Stimulated activated CD8-positive, alpha-beta memory T cell treated with anti-CD3 and anti-CD28 coated beads, Interleukin-12 subunit alpha, Interleukin-12 subunit beta, amount 100 ng/mL, for 4 hours (primary cell): ENCODE results near the gene CTCFL.

Experiments
- DNase-seq: peaks from one replicate; pipeline ENCODE4 v3.0.0-alpha.2; 2020; ENCODE audit warnings: low read depth

The CTCFL gene, protein sequence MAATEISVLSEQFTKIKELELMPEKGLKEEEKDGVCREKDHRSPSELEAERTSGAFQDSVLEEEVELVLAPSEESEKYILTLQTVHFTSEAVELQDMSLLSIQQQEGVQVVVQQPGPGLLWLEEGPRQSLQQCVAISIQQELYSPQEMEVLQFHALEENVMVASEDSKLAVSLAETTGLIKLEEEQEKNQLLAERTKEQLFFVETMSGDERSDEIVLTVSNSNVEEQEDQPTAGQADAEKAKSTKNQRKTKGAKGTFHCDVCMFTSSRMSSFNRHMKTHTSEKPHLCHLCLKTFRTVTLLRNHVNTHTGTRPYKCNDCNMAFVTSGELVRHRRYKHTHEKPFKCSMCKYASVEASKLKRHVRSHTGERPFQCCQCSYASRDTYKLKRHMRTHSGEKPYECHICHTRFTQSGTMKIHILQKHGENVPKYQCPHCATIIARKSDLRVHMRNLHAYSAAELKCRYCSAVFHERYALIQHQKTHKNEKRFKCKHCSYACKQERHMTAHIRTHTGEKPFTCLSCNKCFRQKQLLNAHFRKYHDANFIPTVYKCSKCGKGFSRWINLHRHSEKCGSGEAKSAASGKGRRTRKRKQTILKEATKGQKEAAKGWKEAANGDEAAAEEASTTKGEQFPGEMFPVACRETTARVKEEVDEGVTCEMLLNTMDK

DNA sequence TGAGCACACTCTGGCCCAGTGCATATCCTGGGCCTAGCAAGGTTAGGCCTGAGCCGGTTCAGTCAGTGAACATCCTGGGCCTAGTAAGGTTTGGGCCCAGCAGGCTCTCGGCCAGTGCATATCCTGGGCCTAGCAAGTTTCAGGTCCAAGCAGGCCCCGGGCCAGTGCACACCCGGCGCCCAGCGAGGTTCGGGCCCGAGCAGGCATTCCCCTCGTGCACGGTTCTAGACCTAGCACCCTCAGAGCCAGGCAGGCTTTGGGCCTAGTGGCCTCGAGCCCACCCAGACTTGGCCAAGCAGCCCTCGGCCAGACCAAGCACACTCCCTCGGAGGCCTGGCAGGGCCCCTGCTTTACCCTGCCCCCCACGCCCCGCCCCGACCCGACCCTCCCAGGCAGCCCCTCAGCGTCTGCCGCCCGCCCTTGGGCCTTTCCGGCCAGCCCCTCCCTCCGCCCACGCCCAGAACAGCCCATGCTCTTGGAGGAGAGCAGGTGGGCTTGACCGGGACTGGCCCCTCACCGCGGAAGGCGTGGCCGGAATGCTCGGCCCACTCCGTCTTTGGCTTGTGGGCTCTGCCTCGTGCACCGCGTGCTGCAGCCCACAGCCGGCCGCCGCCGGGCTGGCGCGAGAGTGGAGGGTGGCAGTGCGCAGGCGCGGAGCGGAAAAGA is at the start of gene CTCFL:
TSS of gene CTCFL (minus strand) at position 630 of the 666 bp plus-strand sequence. CDS start 935 bp downstream, outside the sequence.
- DNase-seq, result no peak

DNA sequence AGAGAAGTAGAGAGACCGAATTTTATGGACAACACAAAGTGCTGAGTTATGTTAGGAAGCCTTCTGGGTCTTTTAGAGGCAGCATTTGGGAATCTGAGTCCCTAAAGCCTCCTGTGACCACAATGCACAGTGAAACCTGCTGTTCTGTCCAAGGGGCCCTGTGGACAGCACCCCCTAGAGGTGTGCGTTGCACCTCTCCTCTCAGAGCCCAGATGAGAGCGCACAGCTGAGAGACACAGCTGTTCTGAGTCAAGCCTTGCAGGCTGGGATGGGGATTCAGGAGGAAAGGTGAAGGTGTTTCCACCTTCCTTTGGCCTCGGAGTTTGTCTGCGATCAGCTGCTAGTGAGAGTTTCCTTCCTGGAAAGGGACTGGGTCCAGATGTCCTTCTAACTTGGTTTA is 49.0 kb upstream of the CTCFL start:
- no peak for DNase-seq

DNA sequence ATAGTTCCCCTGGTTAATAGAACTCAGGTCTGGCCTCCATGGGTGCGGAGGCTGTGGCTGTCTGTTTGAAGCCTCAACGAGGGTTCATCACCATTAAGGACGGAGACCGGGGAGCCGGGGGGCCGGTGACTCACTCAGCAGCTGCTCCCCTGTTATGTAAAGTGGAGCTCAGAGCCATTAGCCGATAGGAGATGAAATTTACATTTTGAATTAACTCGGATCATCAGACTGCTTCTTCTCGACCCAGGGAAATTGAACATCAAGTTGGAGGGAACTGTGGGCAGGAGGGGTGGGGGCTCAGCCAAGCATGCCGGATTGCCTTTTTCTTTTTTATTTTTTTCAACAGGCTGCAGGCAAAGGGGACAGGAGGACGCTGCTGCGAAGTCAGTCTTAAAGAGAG is 48.3 kb upstream of the CTCFL start:
- DNase-seq, result no peak

DNA sequence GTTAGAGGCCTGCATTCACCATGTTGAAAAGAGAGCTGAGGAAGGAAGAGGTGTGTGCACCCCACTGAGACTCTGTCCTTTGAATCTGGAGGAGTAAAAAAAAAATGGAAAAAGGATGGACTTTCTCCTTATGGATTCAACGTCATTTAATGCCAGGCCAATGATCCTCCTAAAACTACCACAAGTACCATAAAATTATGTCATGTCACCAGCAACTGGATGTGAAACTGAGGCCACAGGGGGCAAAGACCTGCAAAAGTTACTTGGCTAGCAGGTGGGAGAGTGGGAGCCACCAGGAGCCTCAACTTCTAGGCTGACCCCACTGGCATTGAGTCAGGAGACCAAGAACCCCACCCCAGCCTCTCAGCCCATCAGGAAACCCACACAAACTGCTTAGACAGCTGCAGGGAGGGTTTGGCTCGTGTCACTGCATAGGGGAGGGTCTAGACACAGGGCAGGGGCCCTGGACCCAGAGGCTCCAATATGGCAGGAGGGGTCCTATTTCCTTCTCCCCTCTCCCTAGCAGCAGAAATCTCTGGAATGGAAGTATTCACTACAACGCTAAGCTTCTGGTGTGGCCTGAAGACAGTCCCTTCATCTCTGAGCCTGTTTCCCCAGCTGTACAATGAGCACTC is 47.0 kb upstream of the CTCFL start:
- no peak for DNase-seq

DNA sequence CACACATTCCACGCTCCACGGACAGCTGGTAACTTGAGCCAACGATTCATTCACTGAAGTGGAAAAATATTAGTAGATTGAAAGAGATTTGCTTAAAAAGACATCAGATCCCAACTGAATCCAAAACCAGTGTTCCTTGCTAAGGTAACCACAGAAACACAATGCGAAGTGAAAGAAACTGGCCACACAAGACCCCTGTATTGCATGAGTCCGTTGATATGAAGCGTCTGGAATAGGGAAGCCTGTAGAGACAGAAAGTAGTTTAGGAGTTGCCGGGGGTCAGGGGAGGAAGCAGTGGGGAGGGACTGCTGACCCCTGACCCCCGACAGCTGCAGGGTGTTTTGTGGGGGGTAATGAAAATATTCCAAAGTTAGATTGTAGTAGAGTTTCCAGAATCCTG is 46.0 kb upstream of the CTCFL start:
- no peak for DNase-seq

DNA sequence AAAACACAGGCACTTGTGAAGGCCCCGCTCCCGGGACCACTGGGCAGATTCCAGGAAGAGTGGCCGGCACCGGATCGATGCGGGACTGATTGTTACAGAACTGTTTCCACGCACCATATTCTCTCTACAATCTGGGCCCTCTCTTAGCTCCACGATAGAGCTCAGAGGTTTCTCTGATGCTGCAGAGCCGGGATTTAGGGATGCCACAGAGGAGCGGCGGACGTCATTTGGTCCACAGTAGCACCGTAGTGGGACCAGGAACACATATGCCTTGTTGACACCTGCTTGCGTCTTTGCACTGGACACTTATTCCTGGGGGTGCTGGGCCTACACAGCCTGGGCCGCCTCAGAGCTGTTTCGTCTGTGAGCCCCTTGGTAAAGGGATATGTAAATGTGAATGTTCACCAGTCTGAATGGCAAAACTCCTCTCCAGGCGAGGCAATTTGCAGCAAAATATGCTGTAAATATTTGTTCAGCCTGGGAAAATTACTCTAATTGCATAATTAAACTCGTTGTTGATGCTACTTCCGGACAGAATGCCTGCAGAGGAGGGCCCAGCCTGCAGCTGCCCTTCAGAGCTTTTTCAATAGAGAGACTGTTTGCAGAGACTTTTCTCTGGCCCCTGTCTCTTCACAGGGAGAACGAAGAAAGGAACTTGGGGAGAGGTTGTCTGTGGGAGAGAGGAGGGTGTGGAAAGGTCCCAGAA is 45.4 kb upstream of the CTCFL start:
- no peak for DNase-seq

DNA sequence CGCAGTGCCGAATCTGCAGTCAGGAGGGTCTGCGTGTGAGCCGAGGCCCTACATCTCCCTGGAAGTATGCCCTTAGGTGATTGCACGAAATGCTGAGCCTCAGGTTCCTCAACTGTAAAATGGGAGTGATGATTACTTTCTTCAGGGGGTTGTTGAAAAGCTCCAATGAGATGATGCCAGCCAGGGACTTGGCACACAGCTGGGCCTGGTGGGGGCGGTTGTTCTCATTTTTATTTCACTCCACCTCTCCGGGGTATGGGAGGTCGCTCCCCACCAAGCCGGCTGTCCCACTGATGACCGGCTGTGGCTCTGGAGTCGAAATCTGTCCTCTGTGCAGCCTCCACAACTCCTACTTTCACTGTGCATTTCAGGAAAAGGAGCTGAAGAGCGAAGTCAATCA is 44.0 kb upstream of the CTCFL start:
- no peak for DNase-seq

DNA sequence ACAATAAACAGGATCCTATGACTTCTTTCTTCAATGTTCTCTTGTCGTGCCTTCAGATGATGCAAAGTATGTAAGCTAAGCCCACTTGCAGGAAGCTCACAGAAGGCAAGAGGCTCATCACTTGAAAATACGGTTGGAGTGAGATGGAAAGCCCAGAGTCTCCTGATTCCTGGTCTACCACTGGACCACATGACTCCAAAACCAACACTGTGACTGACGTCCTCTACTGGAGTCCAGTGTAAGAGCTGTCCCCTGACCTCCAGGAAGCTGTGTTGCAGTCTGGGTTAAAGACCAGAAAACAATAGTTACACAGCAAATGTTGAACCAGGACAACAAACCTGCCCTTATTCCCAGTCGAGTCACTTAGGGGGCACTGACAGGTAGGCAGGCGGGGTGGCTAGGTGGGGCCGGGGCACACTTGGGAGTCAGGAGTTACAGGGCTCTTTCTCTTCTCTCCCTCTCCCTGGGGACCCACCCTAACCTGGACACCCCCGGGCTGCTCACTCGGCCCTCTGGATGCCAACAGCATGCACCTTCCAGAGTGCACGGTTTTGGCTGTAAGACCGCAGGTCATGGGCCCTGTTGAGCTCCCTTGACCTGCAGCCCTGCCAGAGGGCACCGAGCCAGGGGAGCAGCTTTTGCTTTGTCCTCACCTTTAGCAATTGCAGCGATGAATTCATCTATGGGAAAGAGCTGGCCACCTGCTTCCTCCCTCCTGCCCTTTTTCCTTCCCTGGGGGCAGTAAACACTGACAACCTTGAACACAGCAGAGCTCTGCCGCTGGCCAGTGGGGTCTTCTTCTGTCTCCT is 43.4 kb upstream of the CTCFL start:
- no peak for DNase-seq

DNA sequence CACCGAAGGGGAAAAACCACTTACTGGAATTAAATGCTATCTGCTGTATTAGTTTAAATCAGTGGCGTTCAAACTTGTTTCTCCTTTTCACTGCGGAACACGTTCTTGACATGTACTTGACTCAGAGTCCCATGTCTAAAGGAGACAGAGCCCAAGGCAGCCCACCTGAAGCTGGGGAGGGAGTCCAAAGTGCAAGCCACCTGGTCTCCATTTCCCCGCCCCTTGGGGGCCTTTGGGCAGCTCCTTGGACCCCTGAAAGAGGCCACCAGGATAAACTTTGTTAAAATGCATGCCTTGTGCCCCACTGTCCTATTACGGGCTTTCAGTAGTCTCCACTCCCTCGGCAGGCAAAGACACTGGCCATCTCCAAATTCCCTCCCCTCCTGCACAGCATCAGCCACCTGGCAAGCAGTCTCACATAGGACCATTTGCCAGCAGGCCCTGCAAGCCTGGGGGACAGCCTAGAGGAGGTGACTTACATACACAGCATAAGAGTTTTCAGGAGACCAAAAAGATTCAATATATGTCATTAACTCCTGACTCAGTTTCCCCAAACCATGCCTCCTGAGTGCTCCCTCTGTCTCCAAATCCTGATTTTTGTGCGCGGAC is 42.6 kb upstream of the CTCFL start:
- no peak for DNase-seq

DNA sequence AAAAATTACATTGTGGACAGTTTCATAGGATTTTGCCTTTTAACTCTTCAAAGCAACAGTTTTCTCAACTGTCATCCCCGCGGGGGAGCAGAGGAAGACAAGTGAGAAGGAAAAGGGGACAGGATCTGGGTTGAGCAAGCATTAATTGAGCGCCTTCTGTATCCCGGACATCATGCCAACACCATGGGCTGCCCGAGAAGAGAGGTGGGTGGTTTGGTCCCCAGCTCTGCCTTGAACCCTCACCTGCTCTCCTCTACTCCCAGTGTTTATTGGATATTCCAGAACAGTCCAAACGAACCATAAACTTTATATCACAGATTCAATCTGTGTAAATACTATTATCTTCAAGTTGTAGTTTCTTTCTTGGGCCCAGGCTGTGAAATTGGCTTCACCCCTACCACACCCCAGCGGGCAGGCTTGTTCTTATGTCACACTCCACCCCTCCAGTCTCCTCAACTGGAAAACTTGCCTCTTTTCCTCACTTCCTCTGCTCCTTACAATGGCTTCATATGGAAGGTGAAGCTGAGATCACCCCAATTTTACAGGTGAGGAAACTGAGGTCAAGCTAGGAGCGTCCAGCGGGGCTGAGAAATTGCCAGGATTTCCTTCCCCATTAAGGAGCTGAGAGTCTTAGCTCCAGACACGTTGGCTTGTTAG is 42.0 kb upstream of the CTCFL start:
- no peak for DNase-seq

DNA sequence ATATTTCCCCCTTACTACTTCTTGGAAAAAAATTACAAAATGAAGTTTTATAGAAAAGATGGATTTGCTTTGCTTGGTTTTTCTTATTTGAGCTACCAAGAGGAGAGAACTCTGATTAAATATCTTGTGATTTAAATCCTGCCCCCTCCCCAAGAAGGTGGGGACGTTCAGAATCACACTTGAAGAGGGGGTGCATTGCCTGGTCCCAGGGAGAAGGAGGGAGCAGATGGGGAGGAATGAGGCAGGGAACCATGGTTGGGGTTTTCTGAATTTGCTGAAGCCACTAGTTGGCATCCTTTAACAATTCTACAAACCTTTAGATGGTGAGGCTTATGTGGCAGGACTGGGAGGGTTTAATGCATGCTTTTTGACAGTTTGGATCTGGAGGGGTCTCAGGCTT is 41.5 kb upstream of the CTCFL start:
- no peak for DNase-seq

DNA sequence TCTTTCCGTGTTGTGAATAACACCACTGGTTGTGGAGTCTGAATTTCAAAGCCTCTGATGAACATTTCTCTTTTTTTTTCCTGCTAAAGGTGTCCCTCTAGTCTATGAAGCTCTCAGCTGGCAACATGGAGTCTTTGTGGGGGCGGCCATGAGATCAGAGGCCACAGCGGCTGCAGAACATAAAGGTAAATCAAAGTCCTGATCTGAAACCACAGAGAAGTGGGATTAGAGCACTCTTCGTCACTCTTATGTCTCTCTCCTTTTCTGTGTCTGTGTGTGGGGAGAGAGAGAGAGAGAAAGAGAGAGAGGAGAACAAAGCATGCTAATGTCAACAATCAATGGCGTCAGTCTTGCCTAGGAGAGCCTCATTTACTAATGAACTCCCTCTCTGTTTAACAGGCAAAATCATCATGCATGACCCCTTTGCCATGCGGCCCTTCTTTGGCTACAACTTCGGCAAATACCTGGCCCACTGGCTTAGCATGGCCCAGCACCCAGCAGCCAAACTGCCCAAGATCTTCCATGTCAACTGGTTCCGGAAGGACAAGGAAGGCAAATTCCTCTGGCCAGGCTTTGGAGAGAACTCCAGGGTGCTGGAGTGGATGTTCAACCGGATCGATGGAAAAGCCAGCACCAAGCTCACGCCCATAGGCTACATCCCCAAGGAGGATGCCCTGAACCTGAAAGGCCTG is 40.2 kb upstream of the CTCFL start:
- DNase-seq, result no peak

DNA sequence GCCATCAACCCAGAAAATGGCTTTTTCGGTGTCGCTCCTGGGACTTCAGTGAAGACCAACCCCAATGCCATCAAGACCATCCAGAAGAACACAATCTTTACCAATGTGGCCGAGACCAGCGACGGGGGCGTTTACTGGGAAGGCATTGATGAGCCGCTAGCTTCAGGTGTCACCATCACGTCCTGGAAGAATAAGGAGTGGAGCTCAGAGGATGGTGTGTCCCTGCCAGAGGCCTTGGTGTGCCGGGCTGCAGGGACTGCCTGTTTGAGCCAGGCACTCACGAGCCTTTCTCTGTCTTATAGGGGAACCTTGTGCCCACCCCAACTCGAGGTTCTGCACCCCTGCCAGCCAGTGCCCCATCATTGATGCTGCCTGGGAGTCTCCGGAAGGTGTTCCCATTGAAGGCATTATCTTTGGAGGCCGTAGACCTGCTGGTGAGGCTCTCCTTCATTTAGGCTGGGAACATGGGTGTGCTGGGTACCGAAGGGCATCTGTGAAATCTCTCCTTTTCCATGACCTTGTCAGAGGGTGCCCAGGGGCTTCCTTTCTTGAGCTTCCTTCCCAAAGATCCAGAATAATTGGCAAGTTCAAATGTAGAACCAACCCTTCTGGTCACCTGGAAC is 39.4 kb upstream of the CTCFL start:
- no peak for DNase-seq

DNA sequence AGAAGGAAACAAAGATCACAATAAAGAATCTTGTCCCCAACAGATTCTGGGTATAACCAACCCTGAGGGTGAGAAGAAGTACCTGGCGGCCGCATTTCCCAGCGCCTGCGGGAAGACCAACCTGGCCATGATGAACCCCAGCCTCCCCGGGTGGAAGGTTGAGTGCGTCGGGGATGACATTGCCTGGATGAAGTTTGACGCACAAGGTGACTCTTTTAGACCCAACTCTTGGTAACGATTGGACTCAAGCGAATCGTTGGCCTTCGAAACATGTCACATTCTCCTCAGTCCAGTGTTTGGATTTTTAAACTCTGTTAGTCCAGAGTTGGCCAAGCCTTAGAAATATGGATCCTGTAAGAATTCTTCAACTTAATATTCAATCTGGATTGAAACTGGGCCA is 38.6 kb upstream of the CTCFL start:
- DNase-seq, result no peak

DNA sequence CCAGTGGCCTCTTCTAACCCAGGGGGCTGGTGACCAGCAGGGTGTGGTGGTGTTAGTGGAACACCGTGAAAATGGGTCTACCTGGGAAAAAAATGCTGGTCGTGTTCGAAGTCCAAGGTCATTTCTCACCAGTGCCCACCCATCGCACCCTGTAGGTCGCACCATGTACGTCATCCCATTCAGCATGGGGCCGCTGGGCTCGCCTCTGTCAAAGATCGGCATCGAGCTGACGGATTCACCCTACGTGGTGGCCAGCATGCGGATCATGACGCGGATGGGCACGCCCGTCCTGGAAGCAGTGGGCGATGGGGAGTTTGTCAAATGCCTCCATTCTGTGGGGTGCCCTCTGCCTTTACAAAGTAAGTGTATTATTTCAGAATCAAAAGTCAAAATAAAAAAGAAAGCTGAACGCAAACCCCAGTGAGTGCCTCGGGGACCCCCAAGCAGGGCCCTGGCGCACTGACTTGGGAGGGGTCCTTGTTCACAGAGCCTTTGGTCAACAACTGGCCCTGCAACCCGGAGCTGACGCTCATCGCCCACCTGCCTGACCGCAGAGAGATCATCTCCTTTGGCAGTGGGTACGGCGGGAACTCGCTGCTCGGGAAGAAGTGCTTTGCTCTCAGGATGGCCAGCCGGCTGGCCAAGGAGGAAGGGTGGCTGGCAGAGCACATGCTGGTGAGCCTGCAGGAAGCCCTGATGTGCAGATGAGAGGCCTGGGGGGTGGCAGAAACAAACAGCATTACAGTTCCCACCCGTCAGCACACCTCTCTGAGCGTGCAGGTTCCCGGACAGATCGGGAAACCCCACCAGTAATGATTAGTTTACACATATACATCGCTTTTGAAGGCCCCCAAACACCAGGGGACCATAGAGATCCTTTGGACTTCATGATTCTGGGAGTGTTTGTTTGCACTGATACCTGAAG is 37.9 kb upstream of the CTCFL start:
- DNase-seq, result no peak

DNA sequence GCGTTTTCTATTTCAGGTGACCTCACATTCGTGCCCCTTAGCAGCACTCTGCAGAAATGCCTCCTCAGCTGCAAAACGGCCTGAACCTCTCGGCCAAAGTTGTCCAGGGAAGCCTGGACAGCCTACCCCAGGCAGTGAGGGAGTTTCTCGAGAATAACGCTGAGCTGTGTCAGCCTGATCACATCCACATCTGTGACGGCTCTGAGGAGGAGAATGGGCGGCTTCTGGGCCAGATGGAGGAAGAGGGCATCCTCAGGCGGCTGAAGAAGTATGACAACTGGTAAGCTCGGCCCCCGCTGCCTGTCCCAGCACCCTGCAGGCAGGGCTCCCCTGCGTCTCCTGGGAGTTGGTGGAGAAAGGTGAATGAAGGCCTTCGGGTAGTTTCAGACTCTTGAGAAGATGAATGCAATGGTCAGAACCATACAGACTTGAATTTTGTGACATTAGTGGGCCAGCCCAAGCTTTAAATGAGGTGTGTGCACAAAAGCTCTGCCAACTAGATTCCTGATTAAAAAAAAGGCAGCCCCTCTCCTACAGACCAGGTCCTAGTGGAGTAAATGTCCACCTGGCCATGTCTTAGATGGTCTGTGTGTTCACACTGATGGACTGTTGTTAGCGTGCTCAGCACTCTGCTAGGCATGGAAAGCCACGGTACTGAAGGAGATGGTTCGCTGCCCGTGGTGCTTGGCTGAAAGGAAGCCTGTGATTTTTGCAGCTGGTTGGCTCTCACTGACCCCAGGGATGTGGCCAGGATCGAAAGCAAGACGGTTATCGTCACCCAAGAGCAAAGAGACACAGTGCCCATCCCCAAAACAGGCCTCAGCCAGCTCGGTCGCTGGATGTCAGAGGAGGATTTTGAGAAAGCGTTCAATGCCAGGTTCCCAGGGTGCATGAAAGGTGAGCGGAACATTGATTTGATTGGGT is 36.7 kb upstream of the CTCFL start:
- no peak for DNase-seq
